ENCODE results near the gene COX5B.
"Not testable (repeated sequence)": the region's sequence is repeated elsewhere in the genome, so short reads cannot be mapped to it uniquely, and the experiment has no call there.

DNA sequence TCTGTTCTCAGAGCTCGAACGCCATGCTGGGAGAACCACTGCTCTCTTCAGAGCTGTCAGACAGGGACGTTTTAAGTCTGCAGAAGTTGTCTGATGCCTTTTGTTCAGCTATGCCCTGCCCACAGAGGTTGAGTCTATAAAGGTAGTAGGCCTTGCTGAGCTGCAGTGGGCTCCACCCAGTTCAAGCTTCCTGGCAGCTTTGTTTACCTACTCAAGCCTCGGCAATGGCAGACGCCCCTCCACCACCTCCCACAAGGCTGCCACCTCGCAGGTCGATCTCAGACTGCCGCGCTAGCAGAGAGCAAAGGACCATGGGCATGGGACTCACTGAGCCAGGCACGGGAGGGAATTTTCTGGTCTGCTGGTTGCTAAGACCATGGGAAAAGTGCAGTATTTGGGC lies 44.3 kb upstream of the COX5B start:
- TF ChIP-seq, protein P1, sequence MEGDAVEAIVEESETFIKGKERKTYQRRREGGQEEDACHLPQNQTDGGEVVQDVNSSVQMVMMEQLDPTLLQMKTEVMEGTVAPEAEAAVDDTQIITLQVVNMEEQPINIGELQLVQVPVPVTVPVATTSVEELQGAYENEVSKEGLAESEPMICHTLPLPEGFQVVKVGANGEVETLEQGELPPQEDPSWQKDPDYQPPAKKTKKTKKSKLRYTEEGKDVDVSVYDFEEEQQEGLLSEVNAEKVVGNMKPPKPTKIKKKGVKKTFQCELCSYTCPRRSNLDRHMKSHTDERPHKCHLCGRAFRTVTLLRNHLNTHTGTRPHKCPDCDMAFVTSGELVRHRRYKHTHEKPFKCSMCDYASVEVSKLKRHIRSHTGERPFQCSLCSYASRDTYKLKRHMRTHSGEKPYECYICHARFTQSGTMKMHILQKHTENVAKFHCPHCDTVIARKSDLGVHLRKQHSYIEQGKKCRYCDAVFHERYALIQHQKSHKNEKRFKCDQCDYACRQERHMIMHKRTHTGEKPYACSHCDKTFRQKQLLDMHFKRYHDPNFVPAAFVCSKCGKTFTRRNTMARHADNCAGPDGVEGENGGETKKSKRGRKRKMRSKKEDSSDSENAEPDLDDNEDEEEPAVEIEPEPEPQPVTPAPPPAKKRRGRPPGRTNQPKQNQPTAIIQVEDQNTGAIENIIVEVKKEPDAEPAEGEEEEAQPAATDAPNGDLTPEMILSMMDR (optimal IDR thresholded peaks at IDR 0.05 in 1 of 3, IDR thresholded peaks at IDR 0.05 in 1 of 3, conservative IDR thresholded peaks at IDR 0.05 in 1 of 3; ENCODE audit: extremely low read depth in 1 of 3, insufficient read depth in 2 of 3, low read length in 3 of 3) = not testable (repeated sequence)
- TF ChIP-seq EZH2 (IDR thresholded peaks at IDR 0.05; ENCODE audit: low read length) = not testable (repeated sequence)
